Vagina (tissue), 2 donors: ENCODE results near the gene ECE2. TPM values are rescaled to one million over a fixed set of nuclear protein-coding genes. Genes with fewer than 3 reads are reported as not detected.

Experiments used
- DNase-seq, 2 donors: peaks; one replicate each; pipeline ENCODE4 v3.0.0-alpha.2; 2017; ENCODE audit errors: extremely low spot score in 2 of 2
- H3K27ac ChIP-seq: fragments of 200-600 bp; sonication (generic); one replicate; pipeline ENCODE4 v1.5.1; 2019
- H3K27me3 ChIP-seq: fragments of 200-600 bp; sonication (generic); one replicate; pipeline ENCODE4 v1.5.1; 2019
- H3K36me3 ChIP-seq, 2 donors: fragments of 200-600 bp; sonication (generic); one replicate each; pipeline ENCODE4 v1.5.1; 2017 to 2019
- H3K4me1 ChIP-seq: fragments of 200-600 bp; sonication (generic); one replicate; pipeline ENCODE4 v1.5.1; 2019
- H3K4me3 ChIP-seq, 2 donors: fragments of 200-600 bp; sonication (generic); 1 replicate in 1 of 2; 2 replicates in 1 of 2; pipeline ENCODE4 v1.5.1; 2016 to 2019
- H3K9me3 ChIP-seq: fragments of 200-600 bp; sonication (generic); one replicate; pipeline ENCODE4 v1.5.1; 2019
- POLR2A ChIP-seq, 2 donors: fragments of 450-650 bp; IDR thresholded peaks; one replicate each; pipeline ENCODE4 v1.6.1; 2017; ENCODE audit warnings: antibody characterized with exemption in 2 of 2, mild to moderate bottlenecking in 2 of 2, moderate library complexity in 2 of 2
- POLR2AphosphoS5 ChIP-seq, 2 donors: sonication (generic); formaldehyde crosslinking; IDR thresholded peaks; one replicate each; pipeline ENCODE4 v1.9.0; 2017; ENCODE audit warnings: antibody characterized with exemption in 2 of 2, mild to moderate bottlenecking in 2 of 2, low read depth in 1 of 2; ENCODE audit not compliant: insufficient read depth in 1 of 2
- intact Hi-C: fragments of 100-400 bp; cut with DNase I; formaldehyde crosslinking; loops from one replicate; pipeline ENCODE4 v1.15.1; 2023
- total RNA-seq: library from RNA; depleted of rRNA; stranded (reverse); fragments of >200 nt; gene quantifications from one replicate; pipeline ENCODE4 v1.2.3, GENCODE V29; 2016
- TF ChIP-seq, protein P1 (sequence below), 3 experiments: fragments of 450-650 bp in 2 of 3; fragments of 200-600 bp in 1 of 3; sonication (generic) in 1 of 3; IDR thresholded peaks; one replicate each; pipeline ENCODE4 v1.5.1; 2017 to 2019; ENCODE audit warnings: antibody characterized with exemption in 3 of 3, mild to moderate bottlenecking in 2 of 3, moderate library complexity in 2 of 3

The ECE2 gene
- total RNA-seq, 1 donor from 2014 or later = 1.7 TPM

GRCh38 chr3:184258926-184259325 lies 16.9 kb upstream of the ECE2 start:
- intact Hi-C loops = no loop called here
- Histone ChIP-seq H3K27me3 (peaks cover 9% of the 10 kb centered on the region), H3K9me3 (no peaks in the 10 kb centered on the region), H3K4me1 (peaks cover 24% of the 10 kb centered on the region), H3K27ac (no peak overlapping the region), H3K4me3 (no peak overlapping the region), H3K36me3 (peaks cover 0 to 5% of the 10 kb centered on the region in 2 donors)
- no peak for DNase-seq
- TF ChIP-seq POLR2AphosphoS5 (IDR thresholded peaks at IDR 0.05; ENCODE audit: insufficient read depth in 1 of 2, low read depth in 1 of 2) = no peak
- TF ChIP-seq, protein P1, sequence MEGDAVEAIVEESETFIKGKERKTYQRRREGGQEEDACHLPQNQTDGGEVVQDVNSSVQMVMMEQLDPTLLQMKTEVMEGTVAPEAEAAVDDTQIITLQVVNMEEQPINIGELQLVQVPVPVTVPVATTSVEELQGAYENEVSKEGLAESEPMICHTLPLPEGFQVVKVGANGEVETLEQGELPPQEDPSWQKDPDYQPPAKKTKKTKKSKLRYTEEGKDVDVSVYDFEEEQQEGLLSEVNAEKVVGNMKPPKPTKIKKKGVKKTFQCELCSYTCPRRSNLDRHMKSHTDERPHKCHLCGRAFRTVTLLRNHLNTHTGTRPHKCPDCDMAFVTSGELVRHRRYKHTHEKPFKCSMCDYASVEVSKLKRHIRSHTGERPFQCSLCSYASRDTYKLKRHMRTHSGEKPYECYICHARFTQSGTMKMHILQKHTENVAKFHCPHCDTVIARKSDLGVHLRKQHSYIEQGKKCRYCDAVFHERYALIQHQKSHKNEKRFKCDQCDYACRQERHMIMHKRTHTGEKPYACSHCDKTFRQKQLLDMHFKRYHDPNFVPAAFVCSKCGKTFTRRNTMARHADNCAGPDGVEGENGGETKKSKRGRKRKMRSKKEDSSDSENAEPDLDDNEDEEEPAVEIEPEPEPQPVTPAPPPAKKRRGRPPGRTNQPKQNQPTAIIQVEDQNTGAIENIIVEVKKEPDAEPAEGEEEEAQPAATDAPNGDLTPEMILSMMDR (IDR thresholded peaks at IDR 0.05) = no peak
- TF ChIP-seq POLR2A (IDR thresholded peaks at IDR 0.05) = no peak

DNA sequence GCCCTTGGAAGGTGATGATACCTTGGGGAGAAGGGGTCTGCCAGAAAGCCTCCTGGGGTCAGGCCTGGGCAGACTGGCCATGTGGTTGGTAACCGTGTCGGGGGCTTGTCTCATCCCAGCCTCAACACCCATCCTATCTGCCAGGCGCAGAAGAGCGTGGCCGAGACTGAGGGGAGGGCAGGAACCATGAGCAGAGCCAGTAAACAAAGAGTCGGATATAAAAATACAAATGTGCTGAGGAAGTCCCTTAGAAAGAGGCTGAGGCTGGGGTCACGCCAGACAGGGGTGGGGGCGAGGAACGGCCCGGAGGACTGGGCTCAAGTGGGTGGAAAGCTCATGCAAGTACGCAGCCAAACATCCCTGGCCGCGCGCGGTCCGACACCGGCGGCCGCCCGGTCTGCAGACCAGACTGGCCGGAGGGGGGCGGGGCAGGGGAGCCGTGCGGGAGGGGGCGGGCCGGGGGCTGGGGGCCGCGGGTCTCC lies 16.4 kb upstream of the ECE2 start:
- Histone ChIP-seq H3K27ac (no peak overlapping the region), H3K9me3 (no peaks in the 10 kb centered on the region), H3K4me1 (peaks cover 24% of the 10 kb centered on the region), H3K36me3 (peaks cover 0 to 5% of the 10 kb centered on the region in 2 donors), H3K4me3 (no peak overlapping the region), H3K27me3 (peaks cover 9% of the 10 kb centered on the region)
- no peak for TF ChIP-seq POLR2A (IDR thresholded peaks at IDR 0.05)
- TF ChIP-seq, protein P1 (IDR thresholded peaks at IDR 0.05) = no peak
- no peak for TF ChIP-seq POLR2AphosphoS5 (IDR thresholded peaks at IDR 0.05; ENCODE audit: insufficient read depth in 1 of 2, low read depth in 1 of 2)
- intact Hi-C loops = no loop called here
- DNase-seq = no peak

DNA sequence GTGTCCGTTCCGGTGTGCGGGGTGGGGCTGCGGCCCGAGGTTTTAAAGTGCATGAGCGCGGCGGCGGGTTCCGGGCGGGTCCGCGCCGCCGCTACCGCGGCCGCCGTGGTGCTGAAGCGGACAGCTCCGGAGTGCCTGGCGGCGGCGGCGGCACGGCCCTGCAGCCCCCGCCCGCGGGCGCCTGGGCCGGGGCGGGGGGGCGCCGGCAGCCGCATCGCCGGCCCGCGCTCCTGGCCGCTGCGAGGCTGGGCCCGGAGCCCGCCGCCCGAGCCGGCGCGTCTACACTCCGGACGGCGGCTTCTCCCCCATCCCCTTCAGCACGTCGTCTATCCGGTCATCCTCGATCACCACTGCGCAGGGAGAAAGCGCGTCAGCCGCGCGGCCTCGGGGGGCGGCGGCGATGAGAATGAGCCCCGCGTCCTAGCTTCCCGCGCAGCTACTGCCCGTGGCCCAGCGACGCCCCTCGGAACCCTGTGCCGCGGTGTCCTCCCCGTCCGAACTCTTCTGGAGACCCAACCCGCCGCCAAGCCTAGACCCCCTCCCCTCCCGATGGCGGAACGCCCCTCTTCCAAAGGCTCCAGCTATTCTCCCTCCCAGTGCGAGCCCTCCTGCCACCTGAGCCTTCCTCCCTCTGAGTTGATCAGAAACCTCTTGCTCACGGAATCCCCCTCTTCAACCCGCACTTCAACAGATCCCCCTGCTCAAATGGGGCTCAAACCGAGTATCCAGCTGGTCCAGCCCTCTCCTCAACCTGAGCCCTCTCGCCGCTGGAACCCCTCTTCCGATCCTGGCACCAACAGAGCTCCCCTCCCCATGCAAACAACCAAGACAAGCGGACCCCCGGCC lies 15.7 kb upstream of the ECE2 start:
- intact Hi-C loops = no loop called here
- TF ChIP-seq, protein P1 (IDR thresholded peaks at IDR 0.05) = no peak
- TF ChIP-seq POLR2A (IDR thresholded peaks at IDR 0.05) (no peak), POLR2AphosphoS5 (IDR thresholded peaks at IDR 0.05; ENCODE audit: insufficient read depth in 1 of 2, low read depth in 1 of 2) (no peak)
- no peak for DNase-seq
- H3K9me3 ChIP-seq = no peaks in the 10 kb centered on the region
- peaks cover 24% of the 10 kb centered on the region for H3K4me1 ChIP-seq
- peak overlapping the region; percentile 36 to 49 for H3K4me3 ChIP-seq
- H3K36me3 ChIP-seq = peaks cover 0 to 5% of the 10 kb centered on the region in 2 donors
- H3K27me3 ChIP-seq = peaks cover 9% of the 10 kb centered on the region
- H3K27ac ChIP-seq = no peak overlapping the region

DNA sequence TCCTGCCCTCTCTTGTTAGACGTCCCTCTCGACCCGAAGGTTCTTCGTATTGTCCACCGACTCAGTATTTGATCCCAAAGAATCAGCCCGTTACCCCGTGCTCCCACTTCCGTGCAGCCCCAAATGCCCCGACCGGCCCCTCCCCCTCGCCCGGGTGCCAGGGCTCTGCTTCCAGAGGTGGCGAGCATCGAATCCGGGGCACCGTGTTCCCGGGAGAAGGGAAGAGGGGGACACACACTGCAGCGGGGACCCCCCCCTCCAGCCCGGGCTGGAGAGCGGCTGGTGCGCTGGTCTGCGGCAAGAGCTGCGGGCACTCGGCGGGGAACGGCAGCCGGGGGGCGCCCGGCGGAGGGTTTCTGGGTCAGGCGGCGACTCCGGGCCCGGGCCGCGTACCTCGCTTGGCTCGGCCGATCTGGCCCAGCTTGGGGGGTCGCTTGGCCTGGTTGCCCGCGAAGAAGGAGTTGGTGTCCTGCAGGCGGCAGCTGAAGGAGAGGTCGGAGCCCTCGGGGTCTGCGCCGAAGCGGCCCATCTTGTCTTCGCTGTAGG lies 15.0 kb upstream of the ECE2 start:
- no peaks in the 10 kb centered on the region for H3K9me3 ChIP-seq
- intact Hi-C loops = no loop called here
- H3K27me3 ChIP-seq = peaks cover 9% of the 10 kb centered on the region
- H3K4me1 ChIP-seq = peaks cover 24% of the 10 kb centered on the region
- no peak for DNase-seq
- H3K36me3 ChIP-seq = peaks cover 0 to 5% of the 10 kb centered on the region in 2 donors
- TF ChIP-seq, protein P1 (IDR thresholded peaks at IDR 0.05) = no peak
- TF ChIP-seq POLR2A (IDR thresholded peaks at IDR 0.05) (no peak), POLR2AphosphoS5 (IDR thresholded peaks at IDR 0.05; ENCODE audit: insufficient read depth in 1 of 2, low read depth in 1 of 2) (no peak)
- H3K27ac ChIP-seq = no peak overlapping the region
- peak overlapping the region; percentile 36 to 49 for H3K4me3 ChIP-seq
